ENCODE measurements around the gene COMP. TPM values are rescaled to one million over a fixed set of nuclear protein-coding genes. Genes with fewer than 3 reads are reported as not detected.

The COMP gene
- total RNA-seq, 2 donors from 2014 or later = 0.09 to 2.0 TPM

DNA sequence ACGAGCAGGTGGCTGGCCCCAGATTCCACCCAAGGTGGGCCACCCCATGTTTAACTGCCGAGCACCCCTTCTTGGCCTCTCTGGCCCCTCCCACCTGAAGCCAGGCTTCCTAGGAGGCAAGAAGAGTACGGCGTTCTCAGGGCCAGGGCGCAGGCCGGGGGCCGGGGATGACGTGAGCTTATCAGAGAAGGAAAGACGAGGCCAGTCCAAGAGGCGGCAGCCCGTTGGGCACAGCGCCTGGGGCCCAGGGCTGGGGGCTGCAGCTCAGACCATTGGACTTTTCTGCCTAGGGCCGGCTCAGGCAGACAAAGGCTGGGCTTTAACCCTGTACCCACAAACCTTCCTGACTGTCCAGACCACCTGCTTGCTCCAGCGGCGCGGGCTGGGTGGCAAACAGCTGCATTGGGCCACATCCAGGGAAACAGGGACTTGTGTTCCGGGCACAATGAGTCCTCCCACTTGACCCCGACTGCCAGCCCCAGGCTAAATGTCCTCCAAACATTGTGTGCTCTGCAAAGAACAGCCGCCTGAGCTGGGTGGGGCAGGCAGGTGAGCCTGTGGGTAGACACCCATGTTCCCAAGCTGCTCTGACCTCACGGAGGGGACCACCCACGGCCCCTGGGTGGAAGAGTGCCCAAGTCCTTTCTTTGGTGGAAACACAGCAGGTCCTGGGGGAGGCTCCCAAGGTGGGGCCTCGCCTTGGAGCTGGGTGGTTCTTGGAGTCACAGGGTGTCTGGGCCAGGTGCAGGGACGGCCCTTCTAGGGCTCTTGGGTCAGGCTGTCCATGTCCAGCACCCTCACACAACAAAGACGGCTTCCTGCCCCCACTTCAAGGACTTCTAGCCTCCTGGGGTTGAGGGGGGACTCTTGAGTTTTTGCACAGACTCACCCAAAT, 21.9 kb downstream of the COMP start:
- WGBS = 81% methylated on average over 24 of the region's 24 CpGs
- no peaks in the 10 kb centered on the region for H3K36me3 ChIP-seq
- peaks cover 5% of the 10 kb centered on the region for H3K4me1 ChIP-seq (replicated peaks)
- no peak for DNase-seq (ENCODE audit: low spot score)
- H3K4me3 ChIP-seq = no peak overlapping the region
- no peaks in the 10 kb centered on the region for H3K27me3 ChIP-seq (replicated peaks; ENCODE audit: insufficient read depth)
- H3K27ac ChIP-seq = no peak overlapping the region
- H3K9me3 ChIP-seq = no peaks in the 10 kb centered on the region
- no peak for TF ChIP-seq POLR2A (IDR thresholded peaks at IDR 0.05)
- TF ChIP-seq, protein P1, sequence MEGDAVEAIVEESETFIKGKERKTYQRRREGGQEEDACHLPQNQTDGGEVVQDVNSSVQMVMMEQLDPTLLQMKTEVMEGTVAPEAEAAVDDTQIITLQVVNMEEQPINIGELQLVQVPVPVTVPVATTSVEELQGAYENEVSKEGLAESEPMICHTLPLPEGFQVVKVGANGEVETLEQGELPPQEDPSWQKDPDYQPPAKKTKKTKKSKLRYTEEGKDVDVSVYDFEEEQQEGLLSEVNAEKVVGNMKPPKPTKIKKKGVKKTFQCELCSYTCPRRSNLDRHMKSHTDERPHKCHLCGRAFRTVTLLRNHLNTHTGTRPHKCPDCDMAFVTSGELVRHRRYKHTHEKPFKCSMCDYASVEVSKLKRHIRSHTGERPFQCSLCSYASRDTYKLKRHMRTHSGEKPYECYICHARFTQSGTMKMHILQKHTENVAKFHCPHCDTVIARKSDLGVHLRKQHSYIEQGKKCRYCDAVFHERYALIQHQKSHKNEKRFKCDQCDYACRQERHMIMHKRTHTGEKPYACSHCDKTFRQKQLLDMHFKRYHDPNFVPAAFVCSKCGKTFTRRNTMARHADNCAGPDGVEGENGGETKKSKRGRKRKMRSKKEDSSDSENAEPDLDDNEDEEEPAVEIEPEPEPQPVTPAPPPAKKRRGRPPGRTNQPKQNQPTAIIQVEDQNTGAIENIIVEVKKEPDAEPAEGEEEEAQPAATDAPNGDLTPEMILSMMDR (IDR thresholded peaks at IDR 0.05) = no peak
- TF ChIP-seq POLR2AphosphoS5 (IDR thresholded peaks at IDR 0.05) = no peak
- intact Hi-C loops (cut with DNase I) = no loop called here

DNA sequence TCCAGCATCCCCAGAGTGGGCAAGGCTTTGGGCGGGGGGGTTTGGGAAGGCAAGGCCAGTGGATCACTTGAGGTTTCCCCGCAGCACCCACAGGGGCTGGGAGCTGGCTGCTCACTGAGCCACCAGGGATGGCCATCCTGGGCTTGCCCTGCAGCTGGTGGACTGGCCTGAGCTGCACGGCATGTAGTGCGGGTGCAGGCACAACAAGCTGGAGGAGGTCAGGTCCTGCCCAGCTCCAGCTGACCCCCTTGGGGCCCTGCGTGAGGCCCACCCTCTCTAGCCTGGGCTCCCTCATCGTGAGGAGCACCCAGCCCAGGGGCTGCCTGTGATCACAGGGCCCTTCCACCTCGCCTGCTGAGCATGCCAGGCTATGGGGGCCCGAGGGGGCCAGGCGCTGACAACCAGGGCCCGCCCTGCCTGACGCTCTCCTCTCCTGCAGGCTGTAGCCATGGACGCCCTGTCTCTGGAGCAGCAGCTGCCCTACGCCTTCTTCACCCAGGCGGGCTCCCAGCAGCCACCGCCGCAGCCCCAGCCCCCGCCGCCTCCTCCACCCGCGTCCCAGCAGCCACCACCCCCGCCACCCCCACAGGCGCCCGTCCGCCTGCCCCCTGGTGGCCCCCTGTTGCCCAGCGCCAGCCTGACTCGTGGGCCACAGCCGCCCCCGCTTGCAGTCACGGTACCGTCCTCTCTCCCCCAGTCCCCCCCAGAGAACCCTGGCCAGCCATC, 22.9 kb downstream of the COMP start:
- Histone ChIP-seq H3K27me3 (replicated peaks; ENCODE audit: insufficient read depth) (no peaks in the 10 kb centered on the region), H3K36me3 (no peaks in the 10 kb centered on the region), H3K9me3 (no peaks in the 10 kb centered on the region), H3K4me1 (replicated peaks) (peaks cover 9% of the 10 kb centered on the region), H3K27ac (no peak overlapping the region), H3K4me3 (no peak overlapping the region)
- 72% methylated on average over 28 of the region's 30 CpGs for WGBS
- no peak for DNase-seq (ENCODE audit: low spot score)
- TF ChIP-seq POLR2A (IDR thresholded peaks at IDR 0.05) (no peak), POLR2AphosphoS5 (IDR thresholded peaks at IDR 0.05) (no peak)
- TF ChIP-seq, protein P1 (IDR thresholded peaks at IDR 0.05) = no peak
- intact Hi-C loops (cut with DNase I) = no loop called here

DNA sequence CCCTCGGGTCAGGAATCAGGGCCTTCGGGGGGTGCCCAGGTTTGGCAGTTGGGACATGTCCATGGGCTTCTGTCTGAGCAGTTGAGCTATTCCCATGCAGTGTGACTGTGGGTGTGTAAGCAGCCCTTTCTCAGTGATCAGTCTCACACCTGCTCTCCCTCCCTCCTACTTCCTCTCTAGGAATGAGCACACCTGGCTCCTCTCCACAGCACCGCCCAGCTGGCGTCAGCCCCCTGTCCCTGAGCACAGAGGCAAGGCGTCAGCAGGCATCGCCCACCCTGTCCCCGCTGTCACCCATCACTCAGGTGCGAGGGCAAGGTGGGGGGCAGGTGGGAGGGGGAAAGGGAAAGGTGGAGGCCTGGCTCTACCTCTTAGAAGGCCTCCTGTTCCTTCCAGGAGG, 25.9 kb downstream of the COMP start:
- intact Hi-C loops (cut with DNase I) = no loop called here
- H3K4me1 ChIP-seq (replicated peaks) = peaks cover 22% of the 10 kb centered on the region
- DNase-seq (ENCODE audit: low spot score) = no peak

DNA sequence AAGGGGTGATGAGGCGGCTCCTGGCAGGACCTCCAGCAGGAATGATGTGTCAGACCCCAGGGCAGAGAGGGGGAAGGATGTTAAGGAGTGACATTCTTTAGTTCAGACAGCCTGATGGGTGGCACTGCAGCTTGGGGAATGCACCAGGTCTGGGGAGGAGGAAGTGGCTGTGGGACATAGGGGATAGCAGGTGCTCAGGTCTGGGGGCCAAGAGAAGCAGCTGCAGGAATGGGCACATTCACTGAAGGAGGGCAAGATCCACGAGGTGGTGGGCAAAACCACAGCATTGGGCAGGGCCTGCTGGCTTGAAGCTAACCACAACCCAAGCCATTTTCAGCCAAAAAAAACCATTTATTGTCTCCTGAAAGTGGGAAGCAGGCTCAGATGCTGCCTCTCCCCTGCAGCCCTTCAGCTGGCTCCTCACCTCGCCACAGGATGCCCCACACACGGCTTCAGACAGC, 26.5 kb downstream of the COMP start:
- H3K4me3 ChIP-seq = no peak overlapping the region
- H3K36me3 ChIP-seq = no peaks in the 10 kb centered on the region
- DNase-seq (ENCODE audit: low spot score) = no peak
- no peaks in the 10 kb centered on the region for H3K9me3 ChIP-seq
- peaks cover 22% of the 10 kb centered on the region for H3K4me1 ChIP-seq (replicated peaks)
- 70% methylated on average over 4 of the region's 4 CpGs for WGBS
- no peaks in the 10 kb centered on the region for H3K27me3 ChIP-seq (replicated peaks; ENCODE audit: insufficient read depth)
- intact Hi-C loops (cut with DNase I) = no loop called here
- peak overlapping the region; percentile 16 to 17 for H3K27ac ChIP-seq
- TF ChIP-seq POLR2AphosphoS5 (IDR thresholded peaks at IDR 0.05) (no peak), POLR2A (IDR thresholded peaks at IDR 0.05) (no peak)
- TF ChIP-seq, protein P1 (IDR thresholded peaks at IDR 0.05) = no peak

More for the DNA sequence above, 25.9 kb downstream of the COMP start:
- no peaks in the 10 kb centered on the region for H3K9me3 ChIP-seq
- TF ChIP-seq POLR2AphosphoS5 (IDR thresholded peaks at IDR 0.05) (no peak), POLR2A (IDR thresholded peaks at IDR 0.05) (no peak)
- TF ChIP-seq, protein P1 (IDR thresholded peaks at IDR 0.05) = no peak
- 57% methylated on average over 6 of the region's 8 CpGs for WGBS
- H3K27me3 ChIP-seq (replicated peaks; ENCODE audit: insufficient read depth) = no peaks in the 10 kb centered on the region
- peak overlapping the region in 1 of 2 donors; percentile 17 for H3K27ac ChIP-seq
- H3K4me3 ChIP-seq = no peak overlapping the region
- H3K36me3 ChIP-seq = no peaks in the 10 kb centered on the region
